Measurements from ENCODE around the gene SLC25A1. TPM values are rescaled to one million over a fixed set of nuclear protein-coding genes. Genes with fewer than 3 reads are reported as not detected.

Gene SLC25A1
- total RNA-seq, 1 experiment from 2014 or later, result 162 TPM

GRCh38 chr22:19152942-19153883 is 25.3 kb downstream of the SLC25A1 start:
- Histone ChIP-seq H3K36me3 (ENCODE audit: control insufficient read depth, insufficient read depth, low read length) (no peaks in the 10 kb centered on the region), H3K27ac (ENCODE audit: low read length) (no peak overlapping the region), H3K4me1 (ENCODE audit: control insufficient read depth, insufficient read depth, low read length) (no peaks in the 10 kb centered on the region), H3K9me3 (ENCODE audit: control insufficient read depth, insufficient read depth, low read depth, low read length) (no peaks in the 10 kb centered on the region), H3K27me3 (ENCODE audit: control insufficient read depth, insufficient read depth, low read length) (no peaks in the 10 kb centered on the region; the same call in 1 of the 2 replicates), H3K4me3 (ENCODE audit: low read depth in 2 of 2, low read length in 2 of 2) (no peak overlapping the region)
- CTCF ChIA-PET, result no interaction called here
- ATAC-seq (no peak; the same call in 1 of the 2 replicates), DNase-seq (ENCODE audit: low read depth, low spot score) (no peak)
- POLR2A ChIA-PET, result no interaction called here
- intact Hi-C loops (cut with micrococcal nuclease; ENCODE audit: unreplicated experiment) (no loop called here), in situ Hi-C loops (cut with HindIII; ENCODE audit: low pct_unique_long_range_greater_than_20kb, low sequenced_read_pairs) (no loop called here)
- TF ChIP-seq, protein P1, sequence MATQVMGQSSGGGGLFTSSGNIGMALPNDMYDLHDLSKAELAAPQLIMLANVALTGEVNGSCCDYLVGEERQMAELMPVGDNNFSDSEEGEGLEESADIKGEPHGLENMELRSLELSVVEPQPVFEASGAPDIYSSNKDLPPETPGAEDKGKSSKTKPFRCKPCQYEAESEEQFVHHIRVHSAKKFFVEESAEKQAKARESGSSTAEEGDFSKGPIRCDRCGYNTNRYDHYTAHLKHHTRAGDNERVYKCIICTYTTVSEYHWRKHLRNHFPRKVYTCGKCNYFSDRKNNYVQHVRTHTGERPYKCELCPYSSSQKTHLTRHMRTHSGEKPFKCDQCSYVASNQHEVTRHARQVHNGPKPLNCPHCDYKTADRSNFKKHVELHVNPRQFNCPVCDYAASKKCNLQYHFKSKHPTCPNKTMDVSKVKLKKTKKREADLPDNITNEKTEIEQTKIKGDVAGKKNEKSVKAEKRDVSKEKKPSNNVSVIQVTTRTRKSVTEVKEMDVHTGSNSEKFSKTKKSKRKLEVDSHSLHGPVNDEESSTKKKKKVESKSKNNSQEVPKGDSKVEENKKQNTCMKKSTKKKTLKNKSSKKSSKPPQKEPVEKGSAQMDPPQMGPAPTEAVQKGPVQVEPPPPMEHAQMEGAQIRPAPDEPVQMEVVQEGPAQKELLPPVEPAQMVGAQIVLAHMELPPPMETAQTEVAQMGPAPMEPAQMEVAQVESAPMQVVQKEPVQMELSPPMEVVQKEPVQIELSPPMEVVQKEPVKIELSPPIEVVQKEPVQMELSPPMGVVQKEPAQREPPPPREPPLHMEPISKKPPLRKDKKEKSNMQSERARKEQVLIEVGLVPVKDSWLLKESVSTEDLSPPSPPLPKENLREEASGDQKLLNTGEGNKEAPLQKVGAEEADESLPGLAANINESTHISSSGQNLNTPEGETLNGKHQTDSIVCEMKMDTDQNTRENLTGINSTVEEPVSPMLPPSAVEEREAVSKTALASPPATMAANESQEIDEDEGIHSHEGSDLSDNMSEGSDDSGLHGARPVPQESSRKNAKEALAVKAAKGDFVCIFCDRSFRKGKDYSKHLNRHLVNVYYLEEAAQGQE (IDR thresholded peaks at IDR 0.05; ENCODE audit: insufficient read depth in 1 of 2, low read depth in 2 of 2, low read length in 1 of 2), result no peak
- TF ChIP-seq POLR2AphosphoS5 (IDR thresholded peaks at IDR 0.05; ENCODE audit: low read depth, low read length), result no peak
- TF ChIP-seq TCF7L2 (IDR thresholded peaks at IDR 0.05; ENCODE audit: low read depth, low read length), result no peak
- TF ChIP-seq CTCF (IDR thresholded peaks at IDR 0.05), result no peak
- no peak for TF ChIP-seq SIN3A (IDR thresholded peaks at IDR 0.05; ENCODE audit: borderline replicate concordance, insufficient read depth, low read depth, low read length)
- BruUV-seq (replicated peaks), result no TSS peak

DNA sequence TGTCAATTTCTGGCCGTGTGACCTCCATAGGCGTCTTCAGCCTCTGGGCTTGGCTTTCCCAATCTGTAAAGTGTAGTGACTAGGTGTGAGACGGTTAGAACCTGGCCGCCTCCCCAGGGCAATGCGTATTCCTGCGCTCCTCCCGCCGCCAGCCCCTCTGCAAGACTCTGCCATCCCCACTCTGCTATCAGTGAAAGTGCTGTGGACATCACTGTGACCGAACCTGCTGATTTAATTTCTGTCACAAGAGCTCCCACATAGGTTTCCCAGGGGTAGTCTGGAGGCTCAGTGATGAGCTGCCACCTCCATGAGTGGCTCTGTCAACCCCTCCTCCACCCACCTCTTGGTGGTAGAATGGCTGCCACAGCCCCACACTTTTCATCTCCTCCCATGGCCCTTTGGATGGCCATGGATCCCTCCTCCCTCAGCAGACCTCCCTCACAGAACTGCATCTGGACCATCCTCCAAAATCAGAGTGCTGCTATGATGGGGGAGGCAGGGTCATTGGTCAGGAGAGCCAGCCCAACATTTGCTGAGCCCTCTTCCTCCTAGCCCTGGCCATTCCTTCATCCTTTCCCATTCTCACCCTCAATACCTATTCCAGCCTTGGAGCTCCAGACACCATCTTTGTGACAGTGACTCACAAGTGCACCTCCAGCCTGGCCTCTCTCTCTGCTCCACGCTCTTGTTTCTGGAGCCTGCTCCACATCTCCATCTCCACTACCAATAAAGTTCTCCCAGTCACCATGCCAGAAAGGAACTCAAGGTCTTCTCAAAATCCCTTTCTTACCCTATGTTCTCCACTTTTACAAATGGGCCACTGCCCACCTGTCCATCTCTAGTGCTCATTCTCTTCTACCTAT is 27.0 kb downstream of the SLC25A1 start:
- H3K36me3 ChIP-seq (ENCODE audit: control insufficient read depth, insufficient read depth, low read length), result no peaks in the 10 kb centered on the region
- POLR2A ChIA-PET, result no interaction called here
- intact Hi-C loops (cut with micrococcal nuclease; ENCODE audit: unreplicated experiment) (no loop called here), in situ Hi-C loops (cut with HindIII; ENCODE audit: low pct_unique_long_range_greater_than_20kb, low sequenced_read_pairs) (no loop called here)
- H3K9me3 ChIP-seq (ENCODE audit: control insufficient read depth, insufficient read depth, low read depth, low read length), result no peaks in the 10 kb centered on the region
- no peaks in the 10 kb centered on the region; the same call in 1 of the 2 replicates for H3K27me3 ChIP-seq (ENCODE audit: control insufficient read depth, insufficient read depth, low read length)
- no peak for DNase-seq (ENCODE audit: low read depth, low spot score)
- BruUV-seq (replicated peaks), result no TSS peak
- H3K27ac ChIP-seq (ENCODE audit: low read length), result no peak overlapping the region
- CTCF ChIA-PET, result interaction anchor here (0.7 kb wide), 1 partner anchor 18 kb away, joined by 12 read pairs; no protein-coding TSS in a partner anchor
- H3K4me3 ChIP-seq (ENCODE audit: low read depth in 2 of 2, low read length in 2 of 2), result no peak overlapping the region
- ATAC-seq, result no peak
- TF ChIP-seq POLR2AphosphoS5 (IDR thresholded peaks at IDR 0.05; ENCODE audit: low read depth, low read length), result no peak
- TF ChIP-seq CTCF (IDR thresholded peaks at IDR 0.05), result no peak
- TF ChIP-seq, protein P1 (IDR thresholded peaks at IDR 0.05; ENCODE audit: insufficient read depth in 1 of 2, low read depth in 2 of 2, low read length in 1 of 2), result no peak
- no peak for TF ChIP-seq SIN3A (IDR thresholded peaks at IDR 0.05; ENCODE audit: borderline replicate concordance, insufficient read depth, low read depth, low read length)
- TF ChIP-seq TCF7L2 (IDR thresholded peaks at IDR 0.05; ENCODE audit: low read depth, low read length), result no peak
- H3K4me1 ChIP-seq (ENCODE audit: control insufficient read depth, insufficient read depth, low read length), result no peaks in the 10 kb centered on the region

Measured in Panc1 (cell line).